NCI-H187 treated with DMSO at 0.1 percent for 48 hours (cell line): ENCODE data around the gene HYLS1.

Experiments
- DNase-seq: peaks from one replicate; lab custom pipeline; 2025; lab: John Stamatoyannopoulos, UW

HYLS1 gene

GRCh38 chr11:125949271-125950177 lies 62.1 kb downstream of the HYLS1 start:
- no peak for DNase-seq

DNA sequence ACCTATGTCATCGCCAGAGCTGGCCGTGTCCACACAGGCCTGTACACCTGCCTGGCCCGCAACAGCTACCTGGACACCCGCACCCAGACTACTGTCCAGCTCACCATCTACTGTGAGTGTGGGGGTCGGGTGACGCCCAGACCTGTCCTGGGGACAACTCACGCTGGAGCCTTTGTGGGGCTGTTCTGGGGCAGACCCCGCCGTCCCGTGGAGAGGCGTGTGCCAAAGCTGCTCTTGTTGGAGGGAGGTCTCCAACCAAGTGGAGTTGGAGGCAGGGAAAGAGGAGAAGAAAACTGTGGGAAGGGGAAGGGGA lies 62.7 kb downstream of the HYLS1 start:
- no peak for DNase-seq
